OCI-LY1 (cell line): ENCODE results near the gene DOCK1.

Experiments used
- H2AFZ ChIP-seq: fragments of 200-600 bp; sonication (generic), shearing (Covaris generic); 2 replicates; pipeline ENCODE4 v1.6.0; 2014; ENCODE audit warnings: antibody characterized with exemption, mild to moderate bottlenecking, low read length
- H3F3A ChIP-seq: fragments of 200-600 bp; sonication (generic), shearing (Covaris generic); 2 replicates; pipeline ENCODE4 v1.6.0; 2014; ENCODE audit warnings: mild to moderate bottlenecking, antibody characterized with exemption, low read length, moderate library complexity; ENCODE audit not compliant: insufficient read depth
- H3K27ac ChIP-seq: fragments of 200-600 bp; sonication (generic); 2 replicates; pipeline ENCODE4 v1.5.1; 2014; ENCODE audit warnings: low read length, mixed run types, mild to moderate bottlenecking, low read depth; ENCODE audit not compliant: poor library complexity, severe bottlenecking
- H3K27me3 ChIP-seq: fragments of 200-600 bp; sonication (generic); 2 replicates; pipeline ENCODE4 v1.6.0; 2014; ENCODE audit warnings: antibody characterized with exemption, mild to moderate bottlenecking, low read length, moderate library complexity; ENCODE audit not compliant: insufficient read depth
- H3K36me3 ChIP-seq: fragments of 200-600 bp; sonication (generic); 2 replicates; pipeline ENCODE4 v1.6.1; 2014; ENCODE audit warnings: mild to moderate bottlenecking, antibody characterized with exemption, low read length, moderate library complexity, mixed read lengths; ENCODE audit not compliant: insufficient read depth
- H3K4me1 ChIP-seq: fragments of 200-600 bp; sonication (generic); 2 replicates; pipeline ENCODE4 v1.5.1; 2014; ENCODE audit warnings: mild to moderate bottlenecking, low read length, moderate library complexity; ENCODE audit not compliant: insufficient read depth, severe bottlenecking
- H3K4me2 ChIP-seq: fragments of 200-600 bp; sonication (generic), shearing (Covaris generic); 2 replicates; pipeline ENCODE4 v1.6.1; 2014; ENCODE audit warnings: low read length
- H3K4me3 ChIP-seq: fragments of 200-600 bp; sonication (generic); 2 replicates; pipeline ENCODE4 v1.5.1; 2014; ENCODE audit warnings: low read length, low read depth, mild to moderate bottlenecking, mixed read lengths; ENCODE audit not compliant: poor library complexity, severe bottlenecking
- H3K79me2 ChIP-seq: fragments of 200-600 bp; shearing (Covaris generic); 2 replicates; pipeline ENCODE4 v1.6.1; 2016; ENCODE audit warnings: mixed run types, low read length, mixed read lengths; ENCODE audit not compliant: insufficient read depth
- H3K9ac ChIP-seq: fragments of 200-600 bp; sonication (generic), shearing (Covaris generic); 2 replicates; pipeline ENCODE4 v1.6.1; 2014; ENCODE audit warnings: mild to moderate bottlenecking, low read length, mixed read lengths
- H3K9me2 ChIP-seq: fragments of 200-600 bp; sonication (generic), shearing (Covaris generic); 2 replicates; pipeline ENCODE4 v1.6.1; 2014; ENCODE audit warnings: low read depth, mild to moderate bottlenecking, low read length, mixed read lengths
- H3K9me3 ChIP-seq: fragments of 200-600 bp; shearing (Covaris generic); 2 replicates; pipeline ENCODE4 v1.6.1; 2014; ENCODE audit warnings: low read length, mixed read lengths
- H4K20me1 ChIP-seq: fragments of 200-600 bp; sonication (generic), shearing (Covaris generic); 2 replicates; pipeline ENCODE4 v1.6.0; 2016; ENCODE audit warnings: mild to moderate bottlenecking, low read length; ENCODE audit not compliant: insufficient read depth
- CTCF ChIP-seq: fragments of 200-600 bp; sonication (generic), shearing (Covaris generic); IDR thresholded peaks from 2 replicates; pipeline ENCODE4 v1.5.1; 2017; ENCODE audit warnings: mild to moderate bottlenecking, antibody characterized with exemption, low read length, moderate library complexity, mixed read lengths
- EZH2 ChIP-seq: fragments of 200-600 bp; sonication (generic), shearing (Covaris generic); IDR thresholded peaks from 2 replicates; pipeline ENCODE4 v1.8.0; 2017; ENCODE audit warnings: borderline replicate concordance, mixed run types, mild to moderate bottlenecking, antibody characterized with exemption, low read length, moderate library complexity, mixed read lengths

DOCK1 gene

DNA sequence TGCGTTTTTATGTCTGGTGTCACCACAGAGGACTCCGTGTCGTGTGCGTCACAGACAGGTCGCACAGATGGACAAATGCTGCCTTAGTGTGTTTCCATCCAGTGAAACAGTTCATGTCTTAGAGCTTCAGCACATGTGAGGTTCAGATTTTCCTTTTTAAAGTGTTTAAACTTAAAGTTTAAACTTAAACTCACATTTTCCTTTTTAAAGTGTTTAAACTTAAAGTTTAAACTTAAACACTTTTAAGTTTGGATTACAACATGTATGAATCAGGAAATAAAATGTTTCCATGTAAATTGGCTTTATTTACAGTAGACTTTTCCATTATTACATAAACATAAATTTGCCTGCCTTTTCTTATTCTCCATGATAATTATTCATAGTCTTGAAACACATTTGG, 223.9 kb downstream of the DOCK1 start:
- no peak overlapping the region for H3K4me2 ChIP-seq
- no peaks in the 10 kb centered on the region for H3K36me3 ChIP-seq
- H3K9me2 ChIP-seq, result no peaks in the 10 kb centered on the region
- TF ChIP-seq CTCF (no peak), EZH2 (no peak)
- no peaks in the 10 kb centered on the region for H3K79me2 ChIP-seq
- H3K4me1 ChIP-seq, result no peaks in the 10 kb centered on the region
- H3K27ac ChIP-seq, result no peak overlapping the region
- no peak overlapping the region for H2AFZ ChIP-seq
- H3K27me3 ChIP-seq, result no peaks in the 10 kb centered on the region
- no peaks in the 10 kb centered on the region for H3F3A ChIP-seq
- no peak overlapping the region for H3K9ac ChIP-seq
- H4K20me1 ChIP-seq, result no peaks in the 10 kb centered on the region
- H3K9me3 ChIP-seq, result no peaks in the 10 kb centered on the region
- no peak overlapping the region for H3K4me3 ChIP-seq

GRCh38 chr10:127132451-127132850, 227.2 kb downstream of the DOCK1 start:
- no peak overlapping the region for H3K4me2 ChIP-seq
- H3K27ac ChIP-seq, result no peak overlapping the region
- H4K20me1 ChIP-seq, result no peaks in the 10 kb centered on the region
- H3K79me2 ChIP-seq, result no peaks in the 10 kb centered on the region
- TF ChIP-seq EZH2 (no peak), CTCF (no peak)
- H2AFZ ChIP-seq, result no peak overlapping the region
- no peaks in the 10 kb centered on the region for H3F3A ChIP-seq
- no peaks in the 10 kb centered on the region for H3K9me3 ChIP-seq
- no peaks in the 10 kb centered on the region for H3K36me3 ChIP-seq
- no peaks in the 10 kb centered on the region for H3K4me1 ChIP-seq
- H3K9ac ChIP-seq, result no peak overlapping the region
- no peak overlapping the region for H3K4me3 ChIP-seq
- H3K27me3 ChIP-seq, result no peaks in the 10 kb centered on the region
- no peaks in the 10 kb centered on the region for H3K9me2 ChIP-seq

GRCh38 chr10:127133225-127133624, 228.0 kb downstream of the DOCK1 start:
- Histone ChIP-seq H3K27me3 (no peaks in the 10 kb centered on the region), H3K79me2 (no peaks in the 10 kb centered on the region), H3K4me2 (no peak overlapping the region), H3F3A (no peaks in the 10 kb centered on the region), H3K36me3 (no peaks in the 10 kb centered on the region), H3K9ac (no peak overlapping the region), H3K9me3 (no peaks in the 10 kb centered on the region), H3K27ac (no peak overlapping the region), H2AFZ (no peak overlapping the region), H3K4me3 (no peak overlapping the region), H3K9me2 (no peaks in the 10 kb centered on the region), H3K4me1 (no peaks in the 10 kb centered on the region), H4K20me1 (no peaks in the 10 kb centered on the region)
- no peak for TF ChIP-seq EZH2
- TF ChIP-seq CTCF, result no peak
